H1 (cell line): ENCODE measurements around the gene MMAB. TPM values are rescaled to one million over a fixed set of nuclear protein-coding genes. Genes with fewer than 3 reads are reported as not detected.

ENCODE experiments used
- CTCF ChIA-PET: fragments of 300-600 bp; sonication (Branson Sonifier 250); formaldehyde crosslinking; loops from one replicate; lab custom pipeline; 2021; ENCODE audit not compliant: partially characterized antibody; lab: Charles Lee
- POLR2A ChIA-PET: fragments of 300-600 bp; sonication (Branson Sonifier 250); formaldehyde crosslinking; loops from one replicate; lab custom pipeline; 2021; ENCODE audit warnings: inconsistent platforms; ENCODE audit not compliant: partially characterized antibody; lab: Charles Lee
- DNase-seq, 2 experiments: peaks; one replicate each; pipeline versions ENCODE4 v3.0.0 to v3.0.0-alpha.2; 2010 to 2022; ENCODE audit warnings: low spot score in 2 of 2, low read depth in 1 of 2, mixed read lengths in 1 of 2
- FAIRE-seq: peaks from 2 replicates; lab custom pipeline; 2011; peaks lifted over from hg19 to GRCh38; lab: Jason Lieb, UNC
- H2AFZ ChIP-seq: 2 replicates; pipeline ENCODE4 v1.8.1; 2012; ENCODE audit warnings: low read length, inconsistent platforms
- H2AK5ac ChIP-seq: 2 replicates; pipeline ENCODE4 v1.6.1; 2013; ENCODE audit warnings: low read depth, low read length
- H2BK120ac ChIP-seq: replicated peaks from 2 replicates; pipeline ENCODE3; 2013; ENCODE audit warnings: low read depth, low read length, inconsistent platforms
- H2BK12ac ChIP-seq: 2 replicates; pipeline ENCODE4 v1.6.1; 2013; ENCODE audit warnings: low read depth, low read length
- H2BK15ac ChIP-seq: 2 replicates; pipeline ENCODE4 v1.6.1; 2013; ENCODE audit warnings: low read length
- H2BK20ac ChIP-seq: 2 replicates; pipeline ENCODE4 v1.6.1; 2013; ENCODE audit warnings: low read length
- H2BK5ac ChIP-seq: 2 replicates; pipeline ENCODE4 v1.6.1; 2013; ENCODE audit warnings: low read depth, low read length
- H3K14ac ChIP-seq: 2 replicates; pipeline ENCODE4 v1.6.1; 2013; ENCODE audit warnings: inconsistent platforms; ENCODE audit not compliant: insufficient read length
- H3K18ac ChIP-seq: 2 replicates; pipeline ENCODE4 v1.6.1; 2013; ENCODE audit warnings: low read length; ENCODE audit errors: extremely low read depth
- H3K23ac ChIP-seq: 2 replicates; pipeline ENCODE4 v1.6.1; 2013; ENCODE audit warnings: inconsistent platforms; ENCODE audit not compliant: insufficient read length
- H3K23me2 ChIP-seq: 2 replicates; pipeline ENCODE4 v1.6.1; 2013; ENCODE audit warnings: low read depth, low read length
- H3K27ac ChIP-seq: 2 replicates; pipeline ENCODE4 v1.6.1; 2011; ENCODE audit warnings: low read depth, low read length, inconsistent platforms
- H3K27me3 ChIP-seq, 4 experiments: replicated peaks in 1 of 4; 1 replicate in 1 of 4; 2 replicates in 3 of 4; pipeline versions ENCODE4 v1.6.1 to v1.8.1; 2011 to 2013; ENCODE audit warnings: low read length in 3 of 4, mild to moderate bottlenecking in 3 of 4, inconsistent platforms in 2 of 4, mixed read lengths in 2 of 4, moderate library complexity in 1 of 4; ENCODE audit not compliant: control insufficient read depth in 3 of 4, insufficient read depth in 3 of 4; ENCODE audit errors: extremely low read depth in 1 of 4
- H3K36me3 ChIP-seq, 4 experiments: 2 replicates each; pipeline versions ENCODE4 v1.6.1 to v1.8.1; 2011 to 2013; ENCODE audit warnings: mild to moderate bottlenecking in 4 of 4, low read length in 3 of 4, moderate library complexity in 2 of 4, control low read depth in 1 of 4, inconsistent platforms in 1 of 4; ENCODE audit not compliant: insufficient read depth in 4 of 4, control insufficient read depth in 2 of 4
- H3K4ac ChIP-seq: replicated peaks from 2 replicates; pipeline ENCODE3; 2013; ENCODE audit warnings: low read length, low read depth, mixed read lengths, inconsistent platforms; ENCODE audit not compliant: insufficient read length
- H3K4me1 ChIP-seq, 4 experiments: replicated peaks in 1 of 4; 1 replicate in 1 of 4; 2 replicates in 3 of 4; pipeline versions ENCODE4 v1.6.1 to v1.8.1; 2011 to 2013; ENCODE audit warnings: low read length in 3 of 4, inconsistent platforms in 2 of 4, mixed read lengths in 1 of 4; ENCODE audit not compliant: insufficient read depth in 4 of 4, control insufficient read depth in 3 of 4
- H3K4me2 ChIP-seq, 2 experiments: 2 replicates each; pipeline versions ENCODE4 v1.6.1 to v1.8.1; 2011 to 2013; ENCODE audit warnings: low read depth in 2 of 2, low read length in 2 of 2, control low read depth in 1 of 2, inconsistent platforms in 1 of 2, mild to moderate bottlenecking in 1 of 2; ENCODE audit not compliant: insufficient read depth in 1 of 2
- H3K4me3 ChIP-seq, 4 experiments: fragments of 200-600, 300-600 bp in 1 of 4; sonication (generic), shearing (Covaris generic), sonication (Bioruptor Twin) in 1 of 4; 2 replicates each; pipeline versions ENCODE4 v1.5.1 to v1.8.1; 2011 to 2016; ENCODE audit warnings: low read length in 4 of 4, low read depth in 3 of 4, control low read depth in 2 of 4, inconsistent platforms in 2 of 4, mild to moderate bottlenecking in 2 of 4, mixed read lengths in 1 of 4, moderate library complexity in 1 of 4; ENCODE audit not compliant: insufficient read depth in 2 of 4; ENCODE audit errors: extremely low read depth in 1 of 4
- H3K56ac ChIP-seq: replicated peaks from 2 replicates; pipeline ENCODE3; 2013; ENCODE audit warnings: low read depth, mild to moderate bottlenecking, mixed read lengths, low read length, inconsistent platforms; ENCODE audit not compliant: insufficient read length
- H3K79me1 ChIP-seq: 2 replicates; pipeline ENCODE4 v1.6.1; 2013; ENCODE audit warnings: low read depth, low read length, control low read depth
- H3K79me2 ChIP-seq, 2 experiments: 2 replicates each; pipeline versions ENCODE4 v1.6.1 to v1.8.1; 2012 to 2013; ENCODE audit warnings: low read length in 2 of 2, mild to moderate bottlenecking in 2 of 2, inconsistent platforms in 1 of 2; ENCODE audit not compliant: insufficient read depth in 2 of 2, control insufficient read depth in 1 of 2
- H3K9ac ChIP-seq, 4 experiments: replicated peaks in 1 of 4; 1 replicate in 1 of 4; 2 replicates in 3 of 4; pipeline versions ENCODE4 v1.6.1 to v1.8.1; 2011 to 2013; ENCODE audit warnings: low read depth in 3 of 4, low read length in 3 of 4, control low read depth in 2 of 4, mild to moderate bottlenecking in 2 of 4, moderate library complexity in 2 of 4, inconsistent platforms in 1 of 4; ENCODE audit errors: extremely low read depth in 1 of 4
- H3K9me3 ChIP-seq, 2 experiments: 2 replicates each; pipeline versions ENCODE4 v1.6.1 to v1.8.1; 2012 to 2013; ENCODE audit warnings: mild to moderate bottlenecking in 2 of 2, moderate library complexity in 2 of 2, control low read depth in 1 of 2, inconsistent platforms in 1 of 2, low read depth in 1 of 2, low read length in 1 of 2, mixed read lengths in 1 of 2; ENCODE audit not compliant: insufficient read depth in 2 of 2
- H4K20me1 ChIP-seq, 2 experiments: replicated peaks in 1 of 2; 2 replicates each; pipeline versions ENCODE3 to v1.8.1; 2011 to 2013; ENCODE audit warnings: inconsistent platforms in 2 of 2, low read length in 2 of 2, mild to moderate bottlenecking in 1 of 2; ENCODE audit not compliant: insufficient read depth in 2 of 2, control insufficient read depth in 1 of 2
- H4K5ac ChIP-seq: 2 replicates; pipeline ENCODE4 v1.6.1; 2013; ENCODE audit warnings: low read length, low read depth, mixed read lengths, inconsistent platforms; ENCODE audit not compliant: insufficient read length
- H4K8ac ChIP-seq: 2 replicates; pipeline ENCODE4 v1.8.0; 2013; ENCODE audit warnings: mild to moderate bottlenecking, moderate library complexity, low read length, inconsistent platforms; ENCODE audit not compliant: insufficient read depth; ENCODE audit errors: extremely low read depth
- H4K91ac ChIP-seq: replicated peaks from 2 replicates; pipeline ENCODE3; 2013; ENCODE audit warnings: low read length, mixed read lengths, inconsistent platforms; ENCODE audit not compliant: insufficient read length
- EGR1 ChIP-seq: IDR thresholded peaks from 2 replicates; pipeline ENCODE4 v1.6.1; 2011; ENCODE audit warnings: low read depth, low read length, borderline replicate concordance
- EP300 ChIP-seq, 2 experiments: IDR thresholded peaks; 1 replicate in 1 of 2; 2 replicates in 1 of 2; pipeline ENCODE4 v1.6.1; 2011 to 2012; ENCODE audit warnings: low read depth in 2 of 2, low read length in 2 of 2, mild to moderate bottlenecking in 2 of 2, borderline replicate concordance in 1 of 2, inconsistent platforms in 1 of 2, moderate library complexity in 1 of 2
- TAF7 ChIP-seq: optimal IDR thresholded peaks from 2 replicates; pipeline ENCODE3; 2011; ENCODE audit warnings: low read depth, mild to moderate bottlenecking, inconsistent platforms, low read length, moderate library complexity, borderline replicate concordance
- TBP ChIP-seq: IDR thresholded peaks from 2 replicates; pipeline ENCODE4 v1.6.1; 2011; ENCODE audit warnings: low read depth, low read length, improper control_type of control experiment
- TCF12 ChIP-seq: IDR thresholded peaks from 2 replicates; pipeline ENCODE4 v1.6.1; 2011; ENCODE audit warnings: low read depth, mild to moderate bottlenecking, low read length
- YY1 ChIP-seq: IDR thresholded peaks from 2 replicates; pipeline ENCODE4 v1.6.1; 2011; ENCODE audit warnings: low read depth, mild to moderate bottlenecking, low read length
- WGBS, 2 experiments: shearing (Covaris generic) in 1 of 2; methylation state at CpG; one replicate each; pipeline versions ENCODE4 v1.1.6 to v1.1.7; 2013 to 2015; ENCODE audit warnings: low lambda C conversion rate in 2 of 2, mixed read lengths in 2 of 2, inconsistent platforms in 1 of 2, low coverage in 1 of 2, missing lambda C conversion rate in 1 of 2; ENCODE audit not compliant: insufficient replicate concordance in 2 of 2, insufficient coverage in 1 of 2, insufficient read length in 1 of 2; ENCODE audit errors: extremely low coverage in 1 of 2, missing lambda C conversion rate in 1 of 2; 5-methylcytosine and 5-hydroxymethylcytosine counted together
- polyA plus RNA-seq, 7 experiments: library from polyadenylated mRNA; depleted of rRNA in 3 of 7; stranded (reverse) in 5 of 7; unstranded in 2 of 7; fragments of >200 nt in 5 of 7; fragments of 200-250 nt in 2 of 7; gene quantifications; 1 replicate in 5 of 7; 2 replicates in 1 of 7; 4 replicates in 1 of 7; pipeline versions ENCODE4 v1.2.1 to v1.2.3, GENCODE V29; 2011 to 2013; ENCODE audit warnings: missing spikeins in 2 of 7, mixed read lengths in 2 of 7
- total RNA-seq: library from RNA; stranded (reverse); fragmentation: NEBNext Ultra II Directional; extraction: Animal tissue kit (Norgen Biotek cat#: 25700); gene quantifications from 2 replicates; pipeline ENCODE4 v1.2.1, GENCODE V29; 2021

The MMAB gene
- total and polyA plus RNA-seq, 2 of the 8 experiments (the other 6 are each of a cell fraction or from before 2014, with no cell fraction given), result 12.9 to 18.5 TPM

DNA sequence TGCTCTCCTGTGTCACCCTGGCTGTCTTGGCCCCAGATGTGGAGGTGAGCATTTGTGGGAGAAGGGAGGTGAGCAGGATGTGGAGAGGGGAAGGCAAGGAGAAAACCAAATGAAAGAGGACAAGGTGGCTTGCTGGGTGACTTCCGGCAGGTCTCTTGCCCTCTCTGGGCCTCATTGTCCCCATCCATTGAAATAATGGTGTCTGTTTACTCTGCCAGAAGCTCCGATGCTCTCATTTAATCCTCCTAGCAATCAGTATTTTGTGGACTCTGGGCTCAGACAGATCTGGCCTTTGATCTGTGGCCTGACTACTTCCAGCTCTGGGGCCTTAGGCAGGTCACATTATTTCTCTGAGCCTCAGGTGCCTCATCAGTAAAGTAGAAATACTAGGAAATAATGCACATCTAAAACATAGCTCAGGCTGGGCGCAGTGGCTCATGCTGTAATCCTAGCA lies 30.9 kb upstream of the MMAB start:
- H3K56ac ChIP-seq, result no peak overlapping the region
- no peak overlapping the region; the same call in 1 of the 2 replicates for H2BK5ac ChIP-seq
- H2BK20ac ChIP-seq, result no peak overlapping the region
- H2BK120ac ChIP-seq, result no peak overlapping the region
- POLR2A ChIA-PET, result no interaction called here
- H3K23ac ChIP-seq, result no peak overlapping the region
- no peak overlapping the region for H3K4ac ChIP-seq
- H3K23me2 ChIP-seq, result no peaks in the 10 kb centered on the region
- no peak for TF ChIP-seq TAF7
- TF ChIP-seq YY1, result no peak
- no peak for TF ChIP-seq TCF12
- TF ChIP-seq EP300 (IDR thresholded peaks at IDR 0.05; ENCODE audit: borderline replicate concordance in 1 of 2, low read depth in 2 of 2, low read length in 2 of 2), result no peak
- no peak for TF ChIP-seq TBP
- TF ChIP-seq EGR1, result no peak
- no peak overlapping the region for H4K5ac ChIP-seq
- no peaks in the 10 kb centered on the region for H3K79me2 ChIP-seq
- CTCF ChIA-PET, result interaction anchor here (0.8 to 3.2 kb wide), 9 partner anchors 8 to 241 kb away, joined by 3 to 15 read pairs (median 5); no protein-coding TSS in a partner anchor
- H2AFZ ChIP-seq, result no peak overlapping the region
- WGBS, 2 experiments, result 80% methylated on average over 3 of the region's 3 CpGs; no CpG with 5 or more reads in 1 of the 2 experiments
- no peak overlapping the region for H4K8ac ChIP-seq
- no peak overlapping the region for H3K9ac ChIP-seq
- DNase-seq (no peak), FAIRE-seq (no peak)
- H4K20me1 ChIP-seq, result no peaks in the 10 kb centered on the region
- no peak overlapping the region for H3K18ac ChIP-seq
- 0 out of 7 replicates have a peak, but pooled peaks cover 0 to under 1% (median 0%) of the 10 kb centered on the region in 4 experiments for H3K27me3 ChIP-seq
- H3K4me1 ChIP-seq, result peaks cover 0 to 4% (median 1%) of the 10 kb centered on the region in 4 experiments; a peak in 5 of 7 replicates
- H2BK15ac ChIP-seq, result no peak overlapping the region
- no peak overlapping the region for H3K14ac ChIP-seq
- no peak overlapping the region for H3K27ac ChIP-seq
- no peaks in the 10 kb centered on the region for H3K79me1 ChIP-seq
- H3K36me3 ChIP-seq, result no peaks in the 10 kb centered on the region
- no peaks in the 10 kb centered on the region for H3K9me3 ChIP-seq
- H2BK12ac ChIP-seq, result no peak overlapping the region
- H2AK5ac ChIP-seq, result no peak overlapping the region
- no peak overlapping the region for H3K4me2 ChIP-seq
- H4K91ac ChIP-seq, result no peak overlapping the region
- H3K4me3 ChIP-seq, result no peak overlapping the region
